Measurements from ENCODE around the gene TGM1.

Gene TGM1

GRCh38 chr14:24270537-24271133 lies 7.7 kb upstream of the TGM1 start:
- no peak for DNase-seq

GRCh38 chr14:24269910-24270536 lies 7.0 kb upstream of the TGM1 start:
- no peak for DNase-seq

- no peak for DNase-seq
These were observed 6.4 kb upstream of the TGM1 start for GRCh38 chr14:24269368-24269767.

GRCh38 chr14:24268225-24268624 lies 5.2 kb upstream of the TGM1 start:
- DNase-seq: no peak

GRCh38 chr14:24267516-24267915 lies 4.5 kb upstream of the TGM1 start:
- DNase-seq: no peak

GRCh38 chr14:24266344-24267244 lies 3.6 kb upstream of the TGM1 start:
- DNase-seq: no peak

- no peak for DNase-seq
These were observed 1.3 kb upstream of the TGM1 start for GRCh38 chr14:24264298-24264697.

GRCh38 chr14:24263848-24264247 lies 871 bp upstream of the TGM1 start:
- no peak for DNase-seq

GRCh38 chr14:24261969-24262327 lies 1.0 kb downstream of the TGM1 start:
- DNase-seq: no peak

- DNase-seq: no peak
These were observed 1.6 kb downstream of the TGM1 start for GRCh38 chr14:24261256-24261968.

- DNase-seq: no peak
These were observed 2.2 kb downstream of the TGM1 start for GRCh38 chr14:24260780-24261157.

- no peak for DNase-seq
These were observed 2.8 kb downstream of the TGM1 start for GRCh38 chr14:24260026-24260779.

GRCh38 chr14:24259282-24260025 lies 3.5 kb downstream of the TGM1 start:
- no peak for DNase-seq

GRCh38 chr14:24258548-24259265 lies 4.3 kb downstream of the TGM1 start:
- DNase-seq: no peak

GRCh38 chr14:24258119-24258518 lies 4.9 kb downstream of the TGM1 start:
- DNase-seq: no peak

- no peak for DNase-seq
These were observed 6.0 kb downstream of the TGM1 start for GRCh38 chr14:24256960-24257359.

GRCh38 chr14:24255931-24256711 lies 6.9 kb downstream of the TGM1 start:
- DNase-seq: no peak

GRCh38 chr14:24255438-24255837 lies 7.5 kb downstream of the TGM1 start:
- no peak for DNase-seq

- DNase-seq: no peak
These were observed 8.2 kb downstream of the TGM1 start for GRCh38 chr14:24254630-24255392.

GRCh38 chr14:24253936-24254335 lies 9.0 kb downstream of the TGM1 start:
- no peak for DNase-seq
